HUDEP-2 (cell line): ENCODE measurements around the gene UBE2N.

Experiments used
- DNase-seq, 76 experiments: peaks; one replicate each; lab custom pipeline; 2025; ENCODE audit not compliant: unreplicated experiment in 76 of 76; lab: John Stamatoyannopoulos, UW

UBE2N gene

DNA sequence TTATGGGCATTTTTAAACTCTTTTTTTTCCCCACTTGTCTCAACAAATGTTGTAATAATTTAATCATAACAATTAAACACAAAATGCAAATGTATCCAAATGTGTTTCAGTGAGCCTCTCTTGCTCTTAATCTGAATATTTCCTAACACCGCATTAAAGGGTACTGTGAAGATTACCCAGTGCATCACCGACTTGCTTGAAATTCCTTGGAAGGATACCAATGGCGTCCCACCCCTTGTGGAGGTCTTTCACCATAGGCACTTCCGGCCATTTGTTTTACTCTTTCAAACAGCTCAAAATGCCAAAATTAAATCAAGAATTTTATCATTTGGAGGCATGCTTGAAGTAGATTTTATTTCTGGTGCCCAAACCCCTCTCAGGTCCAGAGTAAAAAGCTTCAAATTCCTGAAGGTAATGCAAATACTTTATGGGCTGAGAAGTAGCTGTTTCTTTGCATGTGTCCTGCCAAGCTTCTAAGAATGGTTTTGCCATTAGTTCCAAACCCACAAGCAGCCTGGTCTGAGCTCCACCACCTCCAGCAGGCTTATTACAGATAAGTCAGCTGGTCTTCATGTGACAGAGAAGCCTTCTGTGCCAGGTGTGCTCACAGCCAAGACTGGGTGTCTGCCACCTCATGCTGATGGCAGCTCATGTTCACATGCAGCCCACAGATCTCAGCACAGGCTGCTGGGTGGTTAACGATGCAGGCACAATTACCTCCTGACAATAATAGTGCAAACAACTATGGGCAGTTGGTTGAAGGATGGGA, 80.4 kb downstream of the UBE2N start:
- DNase-seq, result peak in 60 of 76 experiments; percentile 6 to 69 (median 40)

DNA sequence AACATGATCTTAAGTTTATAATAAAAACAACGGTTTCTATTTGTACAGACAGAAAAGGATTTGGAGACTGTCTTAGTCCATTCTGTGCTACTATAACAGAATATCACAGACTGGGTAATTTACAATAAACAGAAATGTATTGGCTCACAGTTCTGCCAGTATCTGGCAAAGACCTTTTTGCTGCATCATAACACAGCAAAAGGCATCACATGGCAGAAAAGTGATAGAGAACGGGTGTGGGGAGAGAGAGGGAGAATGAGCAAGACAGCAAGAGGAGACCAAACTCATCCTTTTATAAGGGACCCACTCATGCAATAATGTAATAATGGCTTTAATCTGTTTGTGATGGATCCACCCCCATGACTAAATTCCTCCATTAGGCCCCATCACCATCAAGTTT, 81.1 kb downstream of the UBE2N start:
- DNase-seq, result peak in 19 of 76 experiments; percentile 3 to 53 (median 26)

DNA sequence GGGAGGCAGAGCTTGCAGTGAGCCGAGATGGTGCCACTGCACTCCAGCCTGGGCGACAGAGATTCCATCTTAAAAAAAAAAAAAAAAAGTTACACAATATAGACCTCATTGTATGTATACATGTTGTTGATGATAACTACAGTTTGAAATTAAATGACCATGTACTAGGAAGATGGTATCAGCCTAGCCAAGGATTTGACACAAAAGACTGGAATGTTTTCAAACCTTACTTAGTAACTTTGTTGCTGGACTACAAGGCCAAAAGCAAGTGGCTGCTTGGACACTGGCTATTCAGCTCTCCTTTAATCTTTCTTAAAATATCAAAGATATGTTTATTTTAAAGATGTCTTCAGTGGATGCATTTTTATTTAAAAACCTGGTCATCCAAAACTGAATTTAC, 82.9 kb downstream of the UBE2N start:
- no peak for DNase-seq

DNA sequence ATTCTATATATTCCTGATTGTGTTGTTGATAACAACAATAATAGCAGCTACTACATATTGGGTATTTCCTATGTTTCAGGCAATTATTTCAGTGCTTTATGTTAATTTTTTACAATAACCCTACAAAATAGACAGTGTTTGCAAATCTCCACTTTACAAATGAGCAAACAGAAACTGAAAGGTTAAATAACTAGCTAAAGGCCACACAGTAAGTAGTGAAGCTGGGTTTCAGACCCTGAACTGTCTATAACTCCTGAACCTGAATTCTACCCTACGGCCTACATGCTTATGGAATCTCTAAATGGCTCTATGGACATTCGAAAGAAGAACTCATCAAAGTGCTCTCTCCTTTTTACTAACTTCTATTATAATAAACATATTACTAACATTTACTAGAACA, 83.7 kb downstream of the UBE2N start:
- DNase-seq, result no peak

DNA sequence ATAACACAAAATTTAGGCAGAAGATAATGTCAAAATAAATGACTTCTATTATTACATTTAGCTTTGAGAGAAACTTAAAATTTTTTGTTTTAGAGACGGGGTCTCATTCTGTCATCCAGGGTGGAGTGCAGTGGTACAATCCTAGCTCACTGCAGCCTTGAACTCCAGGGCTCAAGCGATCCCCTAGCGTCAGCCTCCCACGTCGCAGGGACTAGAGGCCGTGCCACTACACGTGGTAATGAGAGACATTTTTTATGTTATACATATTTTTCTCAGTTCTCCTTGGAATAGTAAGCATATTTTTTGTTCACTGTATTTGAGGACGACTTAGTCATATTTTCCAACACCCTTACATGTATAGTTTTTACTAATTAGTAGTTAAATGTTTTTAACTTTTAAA, 85.5 kb downstream of the UBE2N start:
- no peak for DNase-seq
